GM12875 (cell line): Measurements from ENCODE around the gene VSTM1.
"Not testable (repeated sequence)": the region's sequence is repeated elsewhere in the genome, so short reads cannot be mapped to it uniquely, and the experiment has no call there.

Experiments used
- H3K4me3 ChIP-seq: one replicate; pipeline ENCODE4 v1.5.1; 2011; ENCODE audit warnings: low read depth, low read length, control low read depth
- CTCF ChIP-seq: IDR thresholded peaks from 2 replicates; pipeline ENCODE4 v1.5.1; 2011; ENCODE audit warnings: low read depth, mild to moderate bottlenecking, control low read depth, inconsistent platforms, low read length, moderate library complexity, borderline replicate concordance; ENCODE audit not compliant: insufficient read depth

Gene VSTM1

GRCh38 chr19:54104998-54105715 lies 41.5 kb upstream of the VSTM1 start:
- no peak for TF ChIP-seq CTCF
- no peak overlapping the region for H3K4me3 ChIP-seq

GRCh38 chr19:54102421-54103169 lies 38.9 kb upstream of the VSTM1 start, which contains the start of gene NDUFA3:
Gene NDUFA3, plus strand, starts transcription at chr19:54102855. Its CDS starts 24 bp downstream, at chr19:54102879.
- TF ChIP-seq CTCF = no peak

GRCh38 chr19:54100561-54100960 lies 36.9 kb upstream of the VSTM1 start, which contains the start of gene OSCAR:
Gene OSCAR, minus strand, starts transcription at chr19:54100803. Its CDS starts 11 bp downstream, at chr19:54100792.
- no peak for TF ChIP-seq CTCF

More at GRCh38 chr19:54102421-54103169, 38.9 kb upstream of the VSTM1 start, which contains the start of gene NDUFA3:
- H3K4me3 ChIP-seq = peak within 1 kb of the TSS; percentile 95

GRCh38 chr19:54099903-54100255 lies 36.2 kb upstream of the VSTM1 start:
- not testable (repeated sequence) for H3K4me3 ChIP-seq

More at GRCh38 chr19:54100561-54100960, 36.9 kb upstream of the VSTM1 start, which contains the start of gene OSCAR:
- H3K4me3 ChIP-seq = no peak within 1 kb of the TSS

- H3K4me3 ChIP-seq = no peak overlapping the region
- no peak for TF ChIP-seq CTCF
These were observed 35.6 kb upstream of the VSTM1 start for GRCh38 chr19:54099190-54099902.

- no peak for TF ChIP-seq CTCF
- no peak overlapping the region for H3K4me3 ChIP-seq
These were observed 33.0 kb upstream of the VSTM1 start for GRCh38 chr19:54096617-54097106.

GRCh38 chr19:54095859-54096616 lies 32.3 kb upstream of the VSTM1 start:
- not testable (repeated sequence) for H3K4me3 ChIP-seq
